ENCODE measurements around the gene LRRN3. TPM values are rescaled to one million over a fixed set of nuclear protein-coding genes. Genes with fewer than 3 reads are reported as not detected.

Gene LRRN3
- total and polyA plus RNA-seq, 2 donors from 2014 or later = 0.54 to 1.1 TPM

GRCh38 chr7:111140091-111140865 is 49.4 kb downstream of the LRRN3 start:
- intact Hi-C loops (cut with DNase I) = no loop called here
- no peak for FAIRE-seq

DNA sequence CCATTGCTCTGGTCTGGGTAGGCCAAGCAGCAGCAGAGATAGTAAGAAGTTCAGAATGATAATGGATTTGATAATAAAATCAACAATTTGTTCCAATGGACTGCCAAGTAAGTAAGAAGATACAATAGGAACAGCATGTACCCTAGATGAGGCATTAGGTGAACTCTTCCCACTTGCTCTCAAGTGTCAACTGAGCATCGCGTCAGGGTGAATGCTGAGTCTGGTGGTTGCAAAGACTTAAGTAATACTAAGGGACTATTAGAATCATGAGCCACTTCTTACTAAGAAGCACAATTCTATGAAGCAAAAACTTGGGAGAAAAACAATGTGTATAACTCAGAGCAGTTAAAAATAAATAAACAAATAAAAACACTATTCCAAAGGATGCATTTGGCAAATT is 54.5 kb downstream of the LRRN3 start:
- Histone ChIP-seq H3K9ac (ENCODE audit: low read length in 3 of 3) (no peak overlapping the region), H3K4me1 (ENCODE audit: control insufficient read depth in 2 of 3, insufficient read depth in 2 of 3, low read depth in 1 of 3, low read length in 3 of 3) (no peaks in the 10 kb centered on the region), H3K36me3 (ENCODE audit: control insufficient read depth in 2 of 3, insufficient read depth in 3 of 3, low read length in 3 of 3) (no peaks in the 10 kb centered on the region), H3K27ac (ENCODE audit: low read depth in 2 of 2, low read length in 2 of 2) (no peak overlapping the region), H3K4me3 (ENCODE audit: low read length in 3 of 3) (no peak overlapping the region), H3K27me3 (ENCODE audit: control insufficient read depth, insufficient read depth, low read length) (no peaks in the 10 kb centered on the region), H3K9me3 (ENCODE audit: control insufficient read depth in 2 of 3, insufficient read depth in 1 of 3, low read length in 3 of 3) (no peaks in the 10 kb centered on the region)
- intact Hi-C loops (cut with DNase I) = no loop called here
- FAIRE-seq = no peak
- no peak for DNase-seq
- TF ChIP-seq, protein P1, sequence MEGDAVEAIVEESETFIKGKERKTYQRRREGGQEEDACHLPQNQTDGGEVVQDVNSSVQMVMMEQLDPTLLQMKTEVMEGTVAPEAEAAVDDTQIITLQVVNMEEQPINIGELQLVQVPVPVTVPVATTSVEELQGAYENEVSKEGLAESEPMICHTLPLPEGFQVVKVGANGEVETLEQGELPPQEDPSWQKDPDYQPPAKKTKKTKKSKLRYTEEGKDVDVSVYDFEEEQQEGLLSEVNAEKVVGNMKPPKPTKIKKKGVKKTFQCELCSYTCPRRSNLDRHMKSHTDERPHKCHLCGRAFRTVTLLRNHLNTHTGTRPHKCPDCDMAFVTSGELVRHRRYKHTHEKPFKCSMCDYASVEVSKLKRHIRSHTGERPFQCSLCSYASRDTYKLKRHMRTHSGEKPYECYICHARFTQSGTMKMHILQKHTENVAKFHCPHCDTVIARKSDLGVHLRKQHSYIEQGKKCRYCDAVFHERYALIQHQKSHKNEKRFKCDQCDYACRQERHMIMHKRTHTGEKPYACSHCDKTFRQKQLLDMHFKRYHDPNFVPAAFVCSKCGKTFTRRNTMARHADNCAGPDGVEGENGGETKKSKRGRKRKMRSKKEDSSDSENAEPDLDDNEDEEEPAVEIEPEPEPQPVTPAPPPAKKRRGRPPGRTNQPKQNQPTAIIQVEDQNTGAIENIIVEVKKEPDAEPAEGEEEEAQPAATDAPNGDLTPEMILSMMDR (IDR thresholded peaks at IDR 0.05; ENCODE audit: borderline replicate concordance, extremely low read depth, insufficient read depth) = no peak

More at GRCh38 chr7:111140091-111140865, 49.4 kb downstream of the LRRN3 start:
- H3K4me3 ChIP-seq (ENCODE audit: low read length in 3 of 3) = no peak overlapping the region
- H3K27me3 ChIP-seq (ENCODE audit: control insufficient read depth, insufficient read depth, low read length) = no peaks in the 10 kb centered on the region
- no peaks in the 10 kb centered on the region for H3K9me3 ChIP-seq (ENCODE audit: control insufficient read depth in 2 of 3, insufficient read depth in 1 of 3, low read length in 3 of 3)
- DNase-seq = no peak
- TF ChIP-seq, protein P1 (IDR thresholded peaks at IDR 0.05; ENCODE audit: borderline replicate concordance, extremely low read depth, insufficient read depth) = no peak
- no peaks in the 10 kb centered on the region for H3K4me1 ChIP-seq (ENCODE audit: control insufficient read depth in 2 of 3, insufficient read depth in 2 of 3, low read depth in 1 of 3, low read length in 3 of 3)
- no peaks in the 10 kb centered on the region for H3K36me3 ChIP-seq (ENCODE audit: control insufficient read depth in 2 of 3, insufficient read depth in 3 of 3, low read length in 3 of 3)
- no peak overlapping the region for H3K27ac ChIP-seq (ENCODE audit: low read depth in 2 of 2, low read length in 2 of 2)
- H3K9ac ChIP-seq (ENCODE audit: low read length in 3 of 3) = no peak overlapping the region

DNA sequence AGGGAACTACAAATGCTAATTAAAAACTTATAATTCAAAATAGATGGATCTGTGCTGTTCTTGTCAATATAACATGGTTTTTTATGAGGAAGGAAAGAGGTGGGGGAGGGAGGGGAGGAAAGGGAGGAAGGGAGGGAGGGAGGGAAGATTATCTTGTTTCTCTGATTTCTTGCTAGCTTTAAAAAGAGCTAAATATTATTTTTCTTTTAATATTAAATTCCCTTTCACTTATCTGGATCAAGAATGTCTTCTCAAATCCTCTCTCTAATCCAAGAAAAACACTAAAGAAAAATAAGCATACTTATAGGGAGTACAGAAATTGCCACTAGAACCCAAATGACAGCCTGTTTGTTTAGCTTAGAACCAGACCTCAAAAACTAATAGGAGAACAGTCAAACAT is 55.2 kb downstream of the LRRN3 start:
- DNase-seq = no peak
- H3K9me3 ChIP-seq (ENCODE audit: control insufficient read depth in 2 of 3, insufficient read depth in 1 of 3, low read length in 3 of 3) = no peaks in the 10 kb centered on the region
- no peaks in the 10 kb centered on the region for H3K4me1 ChIP-seq (ENCODE audit: control insufficient read depth in 2 of 3, insufficient read depth in 2 of 3, low read depth in 1 of 3, low read length in 3 of 3)
- intact Hi-C loops (cut with DNase I) = no loop called here
- FAIRE-seq = no peak
- H3K4me3 ChIP-seq (ENCODE audit: low read length in 3 of 3) = no peak overlapping the region
- TF ChIP-seq, protein P1 (IDR thresholded peaks at IDR 0.05; ENCODE audit: borderline replicate concordance, extremely low read depth, insufficient read depth) = no peak
- H3K27ac ChIP-seq (ENCODE audit: low read depth in 2 of 2, low read length in 2 of 2) = no peak overlapping the region
- no peaks in the 10 kb centered on the region for H3K27me3 ChIP-seq (ENCODE audit: control insufficient read depth, insufficient read depth, low read length)
- H3K36me3 ChIP-seq (ENCODE audit: control insufficient read depth in 2 of 3, insufficient read depth in 3 of 3, low read length in 3 of 3) = no peaks in the 10 kb centered on the region
- no peak overlapping the region for H3K9ac ChIP-seq (ENCODE audit: low read length in 3 of 3)

Data from kidney (tissue), 14 donors.